HepG2 (cell line): ENCODE results near the gene MTHFD2L. TPM values are rescaled to one million over a fixed set of nuclear protein-coding genes. Genes with fewer than 3 reads are reported as not detected.

ENCODE experiments used
- ATAC-seq: fragments of 200-7000 bp; cut with Tn5 transposase; 3 replicates; pipeline ENCODE4 v1.9.1; 2020; ENCODE audit warnings: mild to moderate bottlenecking, moderate library complexity
- BruUV-seq: library from RNA; stranded (reverse); fragments of 400-500 nt; replicated peaks from 2 replicates; lab custom pipeline; 2021; lab: Mats Ljungman, UMichigan
- CTCF ChIA-PET: fragments of 300-600 bp; formaldehyde crosslinking; extraction: SDS; loops from one replicate; lab custom pipeline; 2021; ENCODE audit warnings: low total read pairs, inconsistent platforms, low intra/inter-chr PET ratio; lab: Yijun Ruan, JAX
- POLR2A ChIA-PET: fragments of 350-600 bp; sonication (Branson Sonifier 250); formaldehyde crosslinking; loops from one replicate; lab custom pipeline; 2020; ENCODE audit warnings: antibody characterized with exemption, inconsistent platforms; lab: Yijun Ruan, JAX
- DNase-seq: peaks from one replicate; pipeline ENCODE4 v3.0.0-alpha.2; 2015; ENCODE audit warnings: low spot score
- FAIRE-seq: peaks from 3 replicates; lab custom pipeline; 2011; peaks lifted over from hg19 to GRCh38; lab: Jason Lieb, UNC
- H2AFZ ChIP-seq: one replicate; pipeline ENCODE4 v1.6.1; 2011; ENCODE audit warnings: low read length, inconsistent platforms
- H3K27ac ChIP-seq: fragments of 300-600 bp; 3 replicates; pipeline ENCODE4 v1.8.0; 2011; ENCODE audit warnings: mixed run types, mild to moderate bottlenecking, mixed read lengths, low read length, inconsistent platforms; ENCODE audit not compliant: insufficient read depth; ENCODE audit errors: extremely low read length
- H3K27me3 ChIP-seq, 2 experiments: fragments of 200-600 bp in 1 of 2; 2 replicates in 1 of 2; 3 replicates in 1 of 2; pipeline versions ENCODE4 v1.6.0 to v1.8.0; 2011; ENCODE audit warnings: low read length in 2 of 2, mild to moderate bottlenecking in 2 of 2, moderate library complexity in 2 of 2, inconsistent platforms in 1 of 2; ENCODE audit not compliant: insufficient read depth in 2 of 2, control insufficient read depth in 1 of 2
- H3K36me3 ChIP-seq, 2 experiments: fragments of 200-600 bp in 1 of 2; replicated peaks in 1 of 2; 2 replicates in 1 of 2; 3 replicates in 1 of 2; pipeline versions ENCODE4 v1.5.1 to v1.8.0; 2011; ENCODE audit warnings: low read length in 2 of 2, inconsistent platforms in 1 of 2; ENCODE audit not compliant: insufficient read depth in 2 of 2, control insufficient read depth in 1 of 2
- H3K4me1 ChIP-seq: 2 replicates; pipeline ENCODE4 v1.5.1; 2012; ENCODE audit warnings: low read length, inconsistent platforms; ENCODE audit not compliant: insufficient read depth
- H3K4me2 ChIP-seq: 2 replicates; pipeline ENCODE4 v1.6.0; 2011; ENCODE audit warnings: low read depth, low read length, inconsistent platforms
- H3K4me3 ChIP-seq, 3 experiments: fragments of 200-600 bp in 1 of 3; sonication (generic), shearing (Covaris generic) in 1 of 3; replicated peaks in 1 of 3; 2 replicates each; pipeline ENCODE4 v1.5.1; 2011 to 2016; ENCODE audit warnings: low read length in 3 of 3, inconsistent platforms in 2 of 3, low read depth in 2 of 3, mild to moderate bottlenecking in 2 of 3, control low read depth in 1 of 3, mixed read lengths in 1 of 3; ENCODE audit not compliant: insufficient read depth in 1 of 3
- H3K79me2 ChIP-seq: one replicate; pipeline ENCODE4 v1.6.1; 2011; ENCODE audit warnings: low read length, inconsistent platforms; ENCODE audit not compliant: insufficient read depth
- H3K9ac ChIP-seq: 2 replicates; pipeline ENCODE4 v1.6.0; 2011; ENCODE audit warnings: mild to moderate bottlenecking, low read depth, low read length, inconsistent platforms; ENCODE audit not compliant: insufficient read depth
- H3K9me3 ChIP-seq: 2 replicates; pipeline ENCODE4 v1.5.1; 2012; ENCODE audit warnings: mild to moderate bottlenecking, low read length
- H4K20me1 ChIP-seq: 2 replicates; pipeline ENCODE4 v1.6.0; 2011; ENCODE audit warnings: inconsistent platforms, mild to moderate bottlenecking, low read length, moderate library complexity; ENCODE audit not compliant: insufficient read depth
- FOXO1 ChIP-seq: sonication (generic); formaldehyde crosslinking; IDR thresholded peaks from 2 replicates; pipeline ENCODE4 v1.4.0; 2020; ENCODE audit warnings: missing genetic modification reagents
- HDAC2 ChIP-seq: sonication (generic); formaldehyde crosslinking; IDR thresholded peaks from 2 replicates; pipeline ENCODE4 v1.4.0; 2020; ENCODE audit warnings: missing genetic modification reagents
- ISX ChIP-seq: sonication (generic); formaldehyde crosslinking; conservative IDR thresholded peaks from 2 replicates; pipeline ENCODE4 v1.5.0; 2020; ENCODE audit warnings: missing genetic modification reagents
- PAF1 ChIP-seq: IDR thresholded peaks from 2 replicates; pipeline ENCODE4 v1.6.1; 2016; ENCODE audit warnings: missing genetic modification reagents, missing compliant biosample characterization
- YEATS2 ChIP-seq: sonication (generic); formaldehyde crosslinking; IDR thresholded peaks from 2 replicates; pipeline ENCODE4 v1.4.0; 2020; ENCODE audit warnings: missing genetic modification reagents, borderline replicate concordance
- ZBTB21 ChIP-seq: sonication (generic); formaldehyde crosslinking; IDR thresholded peaks from 2 replicates; pipeline ENCODE4 v1.4.0; 2020; ENCODE audit warnings: missing genetic modification reagents
- ZBTB8A ChIP-seq: sonication (generic); formaldehyde crosslinking; IDR thresholded peaks from 2 replicates; pipeline ENCODE4 v1.4.0; 2020; ENCODE audit warnings: mild to moderate bottlenecking, low read depth, missing genetic modification reagents, borderline replicate concordance
- ZNF232 ChIP-seq: sonication (generic); formaldehyde crosslinking; IDR thresholded peaks from 2 replicates; pipeline ENCODE4 v1.4.0; 2020; ENCODE audit warnings: missing genetic modification reagents, borderline replicate concordance
- ZNF235 ChIP-seq: sonication (generic); formaldehyde crosslinking; IDR thresholded peaks from 2 replicates; pipeline ENCODE4 v1.8.1; 2023; ENCODE audit warnings: mild to moderate bottlenecking, missing genetic modification reagents, borderline replicate concordance
- ZNF3 ChIP-seq: IDR thresholded peaks from 2 replicates; pipeline ENCODE4 v1.7.0; 2017; ENCODE audit warnings: inconsistent platforms
- ZNF883 ChIP-seq: sonication (generic); formaldehyde crosslinking; IDR thresholded peaks from 2 replicates; pipeline ENCODE4 v1.5.1; 2020; ENCODE audit warnings: mild to moderate bottlenecking, missing genetic modification reagents; ENCODE audit errors: not compliant biosample characterization
- in situ Hi-C: cut with HindIII; loops from 2 replicates; pipeline ENCODE4 v1.10.0; 2017; ENCODE audit warnings: low pct_unique_long_range_greater_than_20kb; ENCODE audit not compliant: extremely low pct_ligation_motif_present
- intact Hi-C: fragments of 100-400 bp; cut with micrococcal nuclease; formaldehyde crosslinking; loops from one replicate; pipeline ENCODE4 v1.10.0; 2022; ENCODE audit not compliant: unreplicated experiment
- polyA plus RNA-seq, 8 experiments: library from polyadenylated mRNA; depleted of rRNA in 3 of 8; stranded (reverse) in 7 of 8; unstranded in 1 of 8; fragments of >200 nt; fragmentation: Illumina TruSeq in 4 of 8; extraction: Trizol in 4 of 8; gene quantifications; 2 replicates each; pipeline versions ENCODE4 v1.2.1 to v1.2.3, GENCODE V29; 2011 to 2016; ENCODE audit warnings: low read depth in 4 of 8, missing spikeins in 1 of 8, mixed read lengths in 1 of 8; ENCODE audit not compliant: insufficient read depth in 1 of 8
- total RNA-seq, 5 experiments: library from RNA; depleted of rRNA; stranded (reverse); fragments of >200 nt; fragmentation: Illumina TruSeq; extraction: Trizol; gene quantifications; 2 replicates each; pipeline ENCODE4 v1.2.3, GENCODE V29; 2016; ENCODE audit warnings: low read depth in 1 of 5
- TF ChIP-seq, protein P1 (sequence below): sonication (generic); formaldehyde crosslinking; IDR thresholded peaks from 2 replicates; pipeline ENCODE4 v1.5.0; 2020; ENCODE audit warnings: missing genetic modification reagents
- TF ChIP-seq, protein P2 (sequence below): sonication (generic); formaldehyde crosslinking; IDR thresholded peaks from 2 replicates; pipeline ENCODE4 v1.8.1; 2022; ENCODE audit warnings: mild to moderate bottlenecking, missing genetic modification reagents
- TF ChIP-seq, protein P3 (sequence below): sonication (generic); formaldehyde crosslinking; IDR thresholded peaks from 2 replicates; pipeline ENCODE4 v1.4.0; 2020; ENCODE audit warnings: missing genetic modification reagents, low read depth, mild to moderate bottlenecking, borderline replicate concordance
- TF ChIP-seq, protein P4 (sequence below): sonication (generic); formaldehyde crosslinking; IDR thresholded peaks from 2 replicates; pipeline ENCODE4 v1.8.0; 2023; ENCODE audit warnings: mild to moderate bottlenecking, missing genetic modification reagents
- TF ChIP-seq, protein P5 (sequence below): sonication (generic); formaldehyde crosslinking; IDR thresholded peaks from 2 replicates; pipeline ENCODE4 v1.4.0; 2020; ENCODE audit warnings: low read depth, mild to moderate bottlenecking, missing genetic modification reagents

Gene MTHFD2L
- total and polyA plus RNA-seq, 2 of the 13 experiments (the other 11 are each of a cell fraction or from before 2014, with no cell fraction given), result 10.5 to 14.9 TPM

DNA sequence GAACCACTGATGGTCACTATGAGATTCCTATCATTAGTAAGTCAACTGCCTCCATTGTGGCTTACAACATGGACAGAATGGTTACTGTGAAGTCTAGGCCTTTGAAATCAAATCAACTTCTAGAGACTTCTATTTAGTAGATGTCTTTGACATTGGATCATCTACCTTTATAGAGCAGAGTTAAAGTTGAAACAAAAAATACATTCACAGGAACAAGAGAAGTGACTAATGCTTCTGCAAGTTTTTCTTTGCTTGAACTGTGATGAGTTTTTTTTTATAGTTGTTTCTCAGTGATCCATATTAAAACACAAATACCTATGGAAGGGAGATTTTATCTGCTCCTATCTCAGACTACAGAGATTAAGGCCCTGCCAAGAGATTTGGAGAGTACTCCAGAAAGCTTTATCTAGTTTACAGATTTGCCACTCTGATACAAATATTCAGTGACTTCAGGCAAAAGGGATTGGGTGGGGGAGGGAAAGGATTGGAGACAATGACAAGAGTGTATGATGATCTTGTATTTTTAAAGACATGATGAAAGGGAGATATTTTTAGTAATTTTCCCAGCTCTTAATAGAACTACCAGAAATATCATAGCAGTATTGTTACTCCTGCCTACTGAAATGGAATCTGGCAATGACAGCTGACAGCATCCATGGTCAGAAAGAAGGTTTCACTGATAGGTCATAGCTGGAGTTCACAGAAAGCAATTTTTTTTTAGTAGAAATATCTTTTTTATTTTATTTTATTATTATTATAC is 134.4 kb downstream of the MTHFD2L start:
- Histone ChIP-seq H3K9me3 (no peaks in the 10 kb centered on the region), H4K20me1 (no peaks in the 10 kb centered on the region), H3K79me2 (no peaks in the 10 kb centered on the region), H3K27me3 (no peaks in the 10 kb centered on the region), H3K4me3 (no peak overlapping the region), H3K36me3 (no peaks in the 10 kb centered on the region), H3K27ac (no peak overlapping the region), H2AFZ (no peak overlapping the region), H3K9ac (no peak overlapping the region), H3K4me2 (no peak overlapping the region), H3K4me1 (no peaks in the 10 kb centered on the region)
- BruUV-seq, result no TSS peak
- TF ChIP-seq ZNF235 (CRISPR knock-in tag) (no peak), ZNF883 (CRISPR knock-in tag) (no peak), PAF1 (CRISPR knock-in tag) (no peak), ZBTB21 (CRISPR knock-in tag) (no peak), YEATS2 (CRISPR knock-in tag) (no peak), HDAC2 (CRISPR knock-in tag) (no peak), FOXO1 (CRISPR knock-in tag) (no peak), ZNF3 (CRISPR knock-in tag) (no peak), ZNF232 (CRISPR knock-in tag) (no peak), ISX (CRISPR knock-in tag) (no peak), ZBTB8A (CRISPR knock-in tag) (no peak)
- TF ChIP-seq, protein P1, sequence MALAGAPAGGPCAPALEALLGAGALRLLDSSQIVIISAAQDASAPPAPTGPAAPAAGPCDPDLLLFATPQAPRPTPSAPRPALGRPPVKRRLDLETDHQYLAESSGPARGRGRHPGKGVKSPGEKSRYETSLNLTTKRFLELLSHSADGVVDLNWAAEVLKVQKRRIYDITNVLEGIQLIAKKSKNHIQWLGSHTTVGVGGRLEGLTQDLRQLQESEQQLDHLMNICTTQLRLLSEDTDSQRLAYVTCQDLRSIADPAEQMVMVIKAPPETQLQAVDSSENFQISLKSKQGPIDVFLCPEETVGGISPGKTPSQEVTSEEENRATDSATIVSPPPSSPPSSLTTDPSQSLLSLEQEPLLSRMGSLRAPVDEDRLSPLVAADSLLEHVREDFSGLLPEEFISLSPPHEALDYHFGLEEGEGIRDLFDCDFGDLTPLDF (CRISPR knock-in tag), result no peak
- TF ChIP-seq, protein P2, sequence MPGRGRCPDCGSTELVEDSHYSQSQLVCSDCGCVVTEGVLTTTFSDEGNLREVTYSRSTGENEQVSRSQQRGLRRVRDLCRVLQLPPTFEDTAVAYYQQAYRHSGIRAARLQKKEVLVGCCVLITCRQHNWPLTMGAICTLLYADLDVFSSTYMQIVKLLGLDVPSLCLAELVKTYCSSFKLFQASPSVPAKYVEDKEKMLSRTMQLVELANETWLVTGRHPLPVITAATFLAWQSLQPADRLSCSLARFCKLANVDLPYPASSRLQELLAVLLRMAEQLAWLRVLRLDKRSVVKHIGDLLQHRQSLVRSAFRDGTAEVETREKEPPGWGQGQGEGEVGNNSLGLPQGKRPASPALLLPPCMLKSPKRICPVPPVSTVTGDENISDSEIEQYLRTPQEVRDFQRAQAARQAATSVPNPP (CRISPR knock-in tag), result no peak
- TF ChIP-seq, protein P3, sequence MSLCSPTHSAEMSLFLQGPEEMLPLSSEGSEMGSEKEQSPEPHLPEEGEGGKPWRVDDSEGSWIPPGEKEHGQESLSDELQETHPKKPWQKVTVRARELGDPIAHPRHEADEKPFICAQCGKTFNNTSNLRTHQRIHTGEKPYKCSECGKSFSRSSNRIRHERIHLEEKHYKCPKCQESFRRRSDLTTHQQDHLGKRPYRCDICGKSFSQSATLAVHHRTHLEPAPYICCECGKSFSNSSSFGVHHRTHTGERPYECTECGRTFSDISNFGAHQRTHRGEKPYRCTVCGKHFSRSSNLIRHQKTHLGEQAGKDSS (CRISPR knock-in tag), result no peak
- TF ChIP-seq, protein P4, sequence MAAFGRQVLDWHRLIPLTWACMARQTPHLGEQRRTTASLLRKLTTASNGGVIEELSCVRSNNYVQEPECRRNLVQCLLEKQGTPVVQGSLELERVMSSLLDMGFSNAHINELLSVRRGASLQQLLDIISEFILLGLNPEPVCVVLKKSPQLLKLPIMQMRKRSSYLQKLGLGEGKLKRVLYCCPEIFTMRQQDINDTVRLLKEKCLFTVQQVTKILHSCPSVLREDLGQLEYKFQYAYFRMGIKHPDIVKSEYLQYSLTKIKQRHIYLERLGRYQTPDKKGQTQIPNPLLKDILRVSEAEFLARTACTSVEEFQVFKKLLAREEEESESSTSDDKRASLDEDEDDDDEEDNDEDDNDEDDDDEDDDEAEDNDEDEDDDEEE (CRISPR knock-in tag), result no peak
- TF ChIP-seq, protein P5, sequence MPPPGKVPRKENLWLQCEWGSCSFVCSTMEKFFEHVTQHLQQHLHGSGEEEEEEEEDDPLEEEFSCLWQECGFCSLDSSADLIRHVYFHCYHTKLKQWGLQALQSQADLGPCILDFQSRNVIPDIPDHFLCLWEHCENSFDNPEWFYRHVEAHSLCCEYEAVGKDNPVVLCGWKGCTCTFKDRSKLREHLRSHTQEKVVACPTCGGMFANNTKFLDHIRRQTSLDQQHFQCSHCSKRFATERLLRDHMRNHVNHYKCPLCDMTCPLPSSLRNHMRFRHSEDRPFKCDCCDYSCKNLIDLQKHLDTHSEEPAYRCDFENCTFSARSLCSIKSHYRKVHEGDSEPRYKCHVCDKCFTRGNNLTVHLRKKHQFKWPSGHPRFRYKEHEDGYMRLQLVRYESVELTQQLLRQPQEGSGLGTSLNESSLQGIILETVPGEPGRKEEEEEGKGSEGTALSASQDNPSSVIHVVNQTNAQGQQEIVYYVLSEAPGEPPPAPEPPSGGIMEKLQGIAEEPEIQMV (CRISPR knock-in tag), result no peak
- ChIA-PET CTCF (no interaction called here), POLR2A (no interaction called here)
- DNase-seq (no peak), FAIRE-seq (no peak), ATAC-seq (no peak)
- in situ Hi-C loops, result no loop called here
- intact Hi-C loops, result no loop called here
